Measurements from ENCODE around the gene GRIK4. TPM values are rescaled to one million over a fixed set of nuclear protein-coding genes. Genes with fewer than 3 reads are reported as not detected.

GRIK4 gene
- total RNA-seq, 1 donor from 2014 or later = 2.2 TPM

GRCh38 chr11:120744016-120744994 lies 232.8 kb downstream of the GRIK4 start:
- DNase-seq (ENCODE audit: low read depth) = no peak
- no peaks in the 10 kb centered on the region for H3K4me1 ChIP-seq (ENCODE audit: insufficient read depth, low read length)
- no peak overlapping the region for H3K9ac ChIP-seq (ENCODE audit: low read length)
- Mint-ChIP-seq H3K27ac (ENCODE audit: unreplicated experiment) (no peak overlapping the region), H3K36me3 (ENCODE audit: low read depth, unreplicated experiment) (peaks cover 5% of the 10 kb centered on the region), H3K27me3 (ENCODE audit: low read depth, unreplicated experiment) (peaks cover 16% of the 10 kb centered on the region), H3K4me3 (ENCODE audit: unreplicated experiment) (no peak overlapping the region), H3K9me3 (ENCODE audit: unreplicated experiment) (no peaks in the 10 kb centered on the region), H3K4me1 (ENCODE audit: low read depth, unreplicated experiment) (peaks cover 13% of the 10 kb centered on the region)
- no peak for FAIRE-seq
- no peaks in the 10 kb centered on the region for H3K27me3 ChIP-seq (ENCODE audit: insufficient read depth, low read length)
- no peaks in the 10 kb centered on the region for H4K20me1 ChIP-seq (ENCODE audit: insufficient read depth, low read length)
- no peak overlapping the region for H3K4me3 ChIP-seq (ENCODE audit: insufficient read depth, low read depth, low read length)
- no peak overlapping the region for H3K27ac ChIP-seq (ENCODE audit: low read depth, low read length)
- TF ChIP-seq EZH2 (IDR thresholded peaks at IDR 0.05; ENCODE audit: insufficient read depth, low read length) = no peak
- TF ChIP-seq CTCF (IDR thresholded peaks at IDR 0.05; ENCODE audit: insufficient read depth, low read depth, low read length) = no peak
- H3K36me3 ChIP-seq (ENCODE audit: insufficient read depth, low read length) = no peaks in the 10 kb centered on the region
- no peaks in the 10 kb centered on the region for H3K79me2 ChIP-seq (ENCODE audit: insufficient read depth, low read length)
- H3K9me3 ChIP-seq (ENCODE audit: insufficient read depth, low read depth, low read length) = no peaks in the 10 kb centered on the region
- no peak overlapping the region for H3K4me2 ChIP-seq (ENCODE audit: low read length)
- no peak overlapping the region for H2AFZ ChIP-seq (ENCODE audit: low read depth, low read length)

- Mint-ChIP-seq H3K27ac (ENCODE audit: unreplicated experiment) (no peak overlapping the region), H3K9me3 (ENCODE audit: unreplicated experiment) (no peaks in the 10 kb centered on the region), H3K27me3 (ENCODE audit: low read depth, unreplicated experiment) (peaks cover 13% of the 10 kb centered on the region), H3K36me3 (ENCODE audit: low read depth, unreplicated experiment) (peaks cover 5% of the 10 kb centered on the region), H3K4me1 (ENCODE audit: low read depth, unreplicated experiment) (peaks cover 13% of the 10 kb centered on the region), H3K4me3 (ENCODE audit: unreplicated experiment) (no peak overlapping the region)
- FAIRE-seq (no peak), DNase-seq (ENCODE audit: low read depth) (no peak)
- Histone ChIP-seq H3K9me3 (ENCODE audit: insufficient read depth, low read depth, low read length) (no peaks in the 10 kb centered on the region), H3K4me1 (ENCODE audit: insufficient read depth, low read length) (no peaks in the 10 kb centered on the region), H3K9ac (ENCODE audit: low read length) (no peak overlapping the region), H4K20me1 (ENCODE audit: insufficient read depth, low read length) (no peaks in the 10 kb centered on the region), H3K36me3 (ENCODE audit: insufficient read depth, low read length) (no peaks in the 10 kb centered on the region), H2AFZ (ENCODE audit: low read depth, low read length) (no peak overlapping the region), H3K4me3 (ENCODE audit: insufficient read depth, low read depth, low read length) (no peak overlapping the region), H3K4me2 (ENCODE audit: low read length) (no peak overlapping the region), H3K27ac (ENCODE audit: low read depth, low read length) (no peak overlapping the region), H3K79me2 (ENCODE audit: insufficient read depth, low read length) (no peaks in the 10 kb centered on the region), H3K27me3 (ENCODE audit: insufficient read depth, low read length) (peaks cover 3% of the 10 kb centered on the region)
- TF ChIP-seq CTCF (IDR thresholded peaks at IDR 0.05; ENCODE audit: insufficient read depth, low read depth, low read length) (no peak), EZH2 (IDR thresholded peaks at IDR 0.05; ENCODE audit: insufficient read depth, low read length) (no peak)
These were observed 234.8 kb downstream of the GRIK4 start for GRCh38 chr11:120746376-120746775.
